GM21381 (cell line): ENCODE measurements around the gene LRTM1.

ENCODE experiments used
- ATAC-seq: cut with Tn5 transposase; IDR thresholded peaks from one replicate; pipeline ENCODE4 v1.9.1; 2021; ENCODE audit warnings: mild to moderate bottlenecking, moderate library complexity; ENCODE audit not compliant: unreplicated experiment

Gene LRTM1

GRCh38 chr3:54895613-54896012, 32.2 kb downstream of the LRTM1 start:
- no peak for ATAC-seq

DNA sequence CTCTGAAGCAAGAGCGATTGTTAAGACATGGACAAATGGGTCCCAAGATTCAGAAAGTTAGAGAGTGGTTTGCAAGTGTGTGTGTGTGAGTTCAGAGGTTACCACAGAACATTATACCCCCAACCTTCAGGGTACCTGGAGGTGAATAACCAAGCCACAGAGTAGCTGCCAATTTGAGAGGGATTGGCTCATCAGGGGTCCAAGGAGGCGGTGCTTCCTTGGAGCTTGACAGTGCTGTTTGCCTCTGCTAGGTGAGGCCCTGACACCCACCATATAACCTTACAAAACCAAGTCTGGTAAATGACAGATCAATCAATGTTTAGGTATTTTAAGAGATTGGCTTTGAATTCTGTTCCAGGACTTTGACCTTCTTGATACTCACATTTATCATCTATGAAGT, 35.7 kb downstream of the LRTM1 start:
- ATAC-seq: no peak

- ATAC-seq: no peak
Observed at GRCh38 chr3:54891540-54891897, 36.3 kb downstream of the LRTM1 start.

- ATAC-seq: no peak
Observed at GRCh38 chr3:54889731-54890130, 38.1 kb downstream of the LRTM1 start.

- ATAC-seq: no peak
Observed at GRCh38 chr3:54888873-54889272, 39.0 kb downstream of the LRTM1 start.

- ATAC-seq: no peak
Observed at GRCh38 chr3:54888162-54888561, 39.7 kb downstream of the LRTM1 start.

- no peak for ATAC-seq
Observed at GRCh38 chr3:54882129-54882833, 45.6 kb downstream of the LRTM1 start.

GRCh38 chr3:54878145-54878544, 49.7 kb downstream of the LRTM1 start:
- no peak for ATAC-seq

DNA sequence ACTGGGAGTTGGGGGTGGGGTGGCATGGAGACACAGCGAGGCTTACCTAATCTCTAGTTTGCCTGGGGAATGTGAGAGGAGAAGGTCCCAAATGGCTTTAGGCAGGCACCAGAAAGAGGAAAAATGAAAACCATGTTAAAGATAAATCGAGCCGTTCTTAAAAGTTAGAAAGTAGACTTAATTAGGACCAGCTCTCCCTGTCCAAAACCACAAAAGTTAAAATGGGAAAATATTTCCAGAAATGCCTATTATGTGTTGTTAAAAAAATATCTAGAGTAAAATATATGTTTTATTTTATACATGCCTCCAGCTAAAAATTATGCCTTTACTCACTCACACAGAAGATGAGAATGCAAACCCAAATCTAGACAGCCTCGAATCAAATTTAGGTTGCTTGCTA, 50.1 kb downstream of the LRTM1 start:
- no peak for ATAC-seq

- no peak for ATAC-seq
Observed at GRCh38 chr3:54876694-54877093, 51.2 kb downstream of the LRTM1 start.

GRCh38 chr3:54875596-54876268, 52.1 kb downstream of the LRTM1 start:
- ATAC-seq: no peak

- ATAC-seq: no peak
Observed at GRCh38 chr3:54874816-54875556, 52.9 kb downstream of the LRTM1 start.

GRCh38 chr3:54873059-54874010, 54.5 kb downstream of the LRTM1 start:
- ATAC-seq: no peak

- no peak for ATAC-seq
Observed at GRCh38 chr3:54871867-54872266, 56.0 kb downstream of the LRTM1 start.

DNA sequence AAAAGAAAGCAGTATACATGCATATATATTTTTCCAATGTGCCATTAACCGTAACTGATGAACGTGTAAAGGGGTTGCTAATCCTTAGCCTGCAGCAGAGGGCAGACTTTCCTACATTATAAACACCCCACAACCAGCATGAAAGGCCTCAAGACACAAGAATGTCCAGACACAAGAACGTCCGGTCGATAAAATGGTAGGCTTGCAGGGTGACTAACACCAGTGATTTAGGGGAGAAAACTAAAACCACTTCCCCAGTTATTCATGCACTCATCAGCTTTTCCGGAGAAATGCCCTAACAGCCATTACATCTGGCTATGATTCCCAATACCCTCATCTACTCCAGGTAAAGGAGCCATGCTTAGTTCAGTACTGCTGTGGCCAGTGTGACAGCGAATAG, 57.4 kb downstream of the LRTM1 start:
- no peak for ATAC-seq
